PFSK-1 (cell line): ENCODE data around the gene NAV3.

Experiments used
- FOXP2 ChIP-seq: optimal IDR thresholded peaks from 2 replicates; pipeline ENCODE3; 2011; ENCODE audit warnings: borderline replicate concordance, control low read depth, inconsistent platforms; ENCODE audit not compliant: insufficient read depth; ENCODE audit errors: extremely low read length, extremely low read depth
- POLR2AphosphoS5 ChIP-seq: IDR thresholded peaks from 2 replicates; pipeline ENCODE4 v1.6.1; 2012; ENCODE audit warnings: low read depth, mild to moderate bottlenecking, control low read depth, low read length, moderate library complexity
- REST ChIP-seq, 2 experiments: IDR thresholded peaks; 2 replicates each; pipeline versions ENCODE4 v1.6.1 to v1.8.0; 2011 to 2012; ENCODE audit warnings: low read depth in 2 of 2, low read length in 2 of 2, control low read depth in 1 of 2, inconsistent platforms in 1 of 2, mild to moderate bottlenecking in 1 of 2, moderate library complexity in 1 of 2; ENCODE audit not compliant: insufficient read depth in 1 of 2
- SIN3A ChIP-seq: IDR thresholded peaks from 2 replicates; pipeline ENCODE4 v1.6.1; 2012; ENCODE audit warnings: mild to moderate bottlenecking, low read length, moderate library complexity, borderline replicate concordance; ENCODE audit not compliant: insufficient read depth
- TAF1 ChIP-seq: IDR thresholded peaks from 2 replicates; pipeline ENCODE4 v1.6.1; 2012; ENCODE audit warnings: low read length, control low read depth, borderline replicate concordance; ENCODE audit not compliant: insufficient read depth

The NAV3 gene

GRCh38 chr12:78220811-78221210 is 390.1 kb downstream of the NAV3 start:
- TF ChIP-seq SIN3A (no peak), REST (IDR thresholded peaks at IDR 0.05; ENCODE audit: insufficient read depth in 1 of 2, low read depth in 2 of 2, low read length in 2 of 2) (no peak), FOXP2 (no peak), TAF1 (no peak), POLR2AphosphoS5 (no peak)

- no peak for TF ChIP-seq REST (IDR thresholded peaks at IDR 0.05; ENCODE audit: insufficient read depth in 1 of 2, low read depth in 2 of 2, low read length in 2 of 2)
- no peak for TF ChIP-seq FOXP2
- no peak for TF ChIP-seq TAF1
- no peak for TF ChIP-seq POLR2AphosphoS5
- no peak for TF ChIP-seq SIN3A
Observed at GRCh38 chr12:78224154-78224553, 393.5 kb downstream of the NAV3 start.

- TF ChIP-seq POLR2AphosphoS5 = no peak
Observed at GRCh38 chr12:78226763-78227162, 396.1 kb downstream of the NAV3 start.

GRCh38 chr12:78229591-78230101 is 399.0 kb downstream of the NAV3 start:
- TF ChIP-seq REST (IDR thresholded peaks at IDR 0.05; ENCODE audit: insufficient read depth in 1 of 2, low read depth in 2 of 2, low read length in 2 of 2) (no peak), POLR2AphosphoS5 (no peak), TAF1 (no peak), FOXP2 (no peak)

- TF ChIP-seq TAF1 = no peak
- TF ChIP-seq SIN3A = no peak
- no peak for TF ChIP-seq FOXP2
- no peak for TF ChIP-seq POLR2AphosphoS5
- TF ChIP-seq REST (IDR thresholded peaks at IDR 0.05; ENCODE audit: insufficient read depth in 1 of 2, low read depth in 2 of 2, low read length in 2 of 2) = no peak
Observed at GRCh38 chr12:78232756-78233155, 402.1 kb downstream of the NAV3 start.

- TF ChIP-seq REST (IDR thresholded peaks at IDR 0.05; ENCODE audit: insufficient read depth in 1 of 2, low read depth in 2 of 2, low read length in 2 of 2) (no peak), TAF1 (no peak), SIN3A (no peak), POLR2AphosphoS5 (no peak), FOXP2 (no peak)
Observed at GRCh38 chr12:78236264-78236663, 405.6 kb downstream of the NAV3 start.
